HG02571 (cell line): ENCODE data around the gene ARSJ.

ENCODE experiments used
- ATAC-seq: cut with Tn5 transposase; IDR thresholded peaks from one replicate; pipeline ENCODE4 v1.9.1; 2021; ENCODE audit warnings: mild to moderate bottlenecking, moderate library complexity; ENCODE audit not compliant: unreplicated experiment

The ARSJ gene

GRCh38 chr4:113990886-113991285, 11.4 kb upstream of the ARSJ start:
- ATAC-seq, result no peak

- no peak for ATAC-seq
Observed at GRCh38 chr4:113987382-113987941, 8.0 kb upstream of the ARSJ start.

- ATAC-seq, result no peak
Observed at GRCh38 chr4:113982181-113982580, 2.7 kb upstream of the ARSJ start.

GRCh38 chr4:113981591-113981990, 2.1 kb upstream of the ARSJ start:
- ATAC-seq, result no peak

GRCh38 chr4:113979905-113980615, 613 bp upstream of the ARSJ start:
- no peak for ATAC-seq

GRCh38 chr4:113978561-113979147, 793 bp downstream of the ARSJ start:
- ATAC-seq, result no peak

GRCh38 chr4:113978105-113978504, 1.3 kb downstream of the ARSJ start:
- no peak for ATAC-seq

GRCh38 chr4:113977526-113977855, 2.0 kb downstream of the ARSJ start:
- ATAC-seq, result no peak

- no peak for ATAC-seq
Observed at GRCh38 chr4:113976741-113977525, 2.5 kb downstream of the ARSJ start.

- ATAC-seq, result no peak
Observed at GRCh38 chr4:113975578-113975977, 3.9 kb downstream of the ARSJ start.

- no peak for ATAC-seq
Observed at GRCh38 chr4:113974467-113974866, 5.0 kb downstream of the ARSJ start.

- ATAC-seq, result no peak
Observed at GRCh38 chr4:113973345-113973744, 6.1 kb downstream of the ARSJ start.

- ATAC-seq, result no peak
Observed at GRCh38 chr4:113972781-113973180, 6.7 kb downstream of the ARSJ start.

GRCh38 chr4:113971706-113972360, 7.6 kb downstream of the ARSJ start:
- ATAC-seq, result no peak

- no peak for ATAC-seq
Observed at GRCh38 chr4:113969709-113970334, 9.6 kb downstream of the ARSJ start.

GRCh38 chr4:113968473-113968872, 11.0 kb downstream of the ARSJ start:
- ATAC-seq, result no peak

GRCh38 chr4:113967687-113968086, 11.8 kb downstream of the ARSJ start:
- ATAC-seq, result no peak

- ATAC-seq, result no peak
Observed at GRCh38 chr4:113962719-113963265, 16.7 kb downstream of the ARSJ start.

GRCh38 chr4:113962016-113962347, 17.5 kb downstream of the ARSJ start:
- ATAC-seq, result no peak

GRCh38 chr4:113960684-113961321, 18.6 kb downstream of the ARSJ start:
- ATAC-seq, result no peak
